ENCODE results near the gene SCRN1.

The SCRN1 gene

GRCh38 chr7:29914180-29914579, 75.4 kb downstream of the SCRN1 start:
- Histone ChIP-seq H3K14ac (ENCODE audit: low read length) (no peak overlapping the region), H4K8ac (ENCODE audit: low read depth, low read length) (no peak overlapping the region), H3K4ac (ENCODE audit: low read length) (no peak overlapping the region), H3K36me3 (replicated peaks in 1 of 2; ENCODE audit: control insufficient read depth in 2 of 2, insufficient read depth in 2 of 2, low read length in 2 of 2) (peaks cover 0 to 12% of the 10 kb centered on the region in 2 donors), H3K9me3 (replicated peaks in 1 of 2; ENCODE audit: control insufficient read depth in 2 of 2, insufficient read depth in 1 of 2, low read depth in 1 of 2, low read length in 2 of 2) (no peaks in the 10 kb centered on the region), H3K18ac (ENCODE audit: low read length) (no peak overlapping the region), H2BK15ac (ENCODE audit: low read length) (no peak overlapping the region), H2BK5ac (ENCODE audit: low read length) (no peak overlapping the region), H4K91ac (ENCODE audit: low read depth, low read length, poor library complexity) (no peak overlapping the region), H2AFZ (ENCODE audit: low read length) (no peak overlapping the region), H3K4me2 (ENCODE audit: insufficient read depth, low read length, poor library complexity, severe bottlenecking) (no peak overlapping the region), H2AK5ac (ENCODE audit: low read depth, low read length) (no peak overlapping the region), H2BK120ac (ENCODE audit: low read depth, low read length) (no peak overlapping the region), H3K4me1 (ENCODE audit: control insufficient read depth in 2 of 2, insufficient read depth in 1 of 2, low read depth in 1 of 2, low read length in 2 of 2) (no peaks in the 10 kb centered on the region), H3K23ac (ENCODE audit: low read depth, low read length, poor library complexity) (no peak overlapping the region), H3K79me1 (ENCODE audit: low read depth, low read length) (no peaks in the 10 kb centered on the region), H3K4me3 (ENCODE audit: low read length in 2 of 2) (no peak overlapping the region), H3K27ac (replicated peaks; ENCODE audit: low read length) (no peak overlapping the region), H2BK12ac (ENCODE audit: low read length) (no peak overlapping the region), H3K27me3 (ENCODE audit: control insufficient read depth in 3 of 3, insufficient read depth in 3 of 3, low read depth in 1 of 3, low read length in 3 of 3) (no peaks in the 10 kb centered on the region), H3K9ac (ENCODE audit: low read depth, low read length, poor library complexity) (no peak overlapping the region)
- no peak for DNase-seq (ENCODE audit: low spot score)
- no CpG with 5 or more reads among the region's 4 CpGs for WGBS, 2 donors (ENCODE audit: extremely low coverage in 2 of 2, insufficient read length in 2 of 2, insufficient replicate concordance in 1 of 2)

GRCh38 chr7:29906200-29907022, 83.2 kb downstream of the SCRN1 start:
- Histone ChIP-seq H3K4me2 (ENCODE audit: insufficient read depth, low read length, poor library complexity, severe bottlenecking) (no peak overlapping the region), H3K14ac (ENCODE audit: low read length) (no peak overlapping the region), H3K79me1 (ENCODE audit: low read depth, low read length) (no peaks in the 10 kb centered on the region), H3K18ac (ENCODE audit: low read length) (no peak overlapping the region), H3K27me3 (ENCODE audit: control insufficient read depth in 3 of 3, insufficient read depth in 3 of 3, low read depth in 1 of 3, low read length in 3 of 3) (no peaks in the 10 kb centered on the region), H3K4me3 (ENCODE audit: low read length in 2 of 2) (no peak overlapping the region), H3K9ac (ENCODE audit: low read depth, low read length, poor library complexity) (no peak overlapping the region), H3K23ac (ENCODE audit: low read depth, low read length, poor library complexity) (no peak overlapping the region), H3K4me1 (ENCODE audit: control insufficient read depth in 2 of 2, insufficient read depth in 1 of 2, low read depth in 1 of 2, low read length in 2 of 2) (no peaks in the 10 kb centered on the region), H3K4ac (ENCODE audit: low read length) (no peak overlapping the region), H4K8ac (ENCODE audit: low read depth, low read length) (no peak overlapping the region), H2BK12ac (ENCODE audit: low read length) (no peak overlapping the region), H2BK5ac (ENCODE audit: low read length) (no peak overlapping the region), H2AK5ac (ENCODE audit: low read depth, low read length) (no peak overlapping the region), H2AFZ (ENCODE audit: low read length) (no peak overlapping the region), H4K91ac (ENCODE audit: low read depth, low read length, poor library complexity) (no peak overlapping the region), H2BK15ac (ENCODE audit: low read length) (no peak overlapping the region), H3K36me3 (replicated peaks in 1 of 2; ENCODE audit: control insufficient read depth in 2 of 2, insufficient read depth in 2 of 2, low read length in 2 of 2) (peaks cover 0 to 10% of the 10 kb centered on the region in 2 donors), H3K27ac (replicated peaks; ENCODE audit: low read length) (no peak overlapping the region), H2BK120ac (ENCODE audit: low read depth, low read length) (no peak overlapping the region), H3K9me3 (replicated peaks in 1 of 2; ENCODE audit: control insufficient read depth in 2 of 2, insufficient read depth in 1 of 2, low read depth in 1 of 2, low read length in 2 of 2) (peaks cover 8 to 19% of the 10 kb centered on the region in 2 donors)
- DNase-seq (ENCODE audit: low spot score) = no peak
- WGBS, 2 donors (ENCODE audit: extremely low coverage in 2 of 2, insufficient read length in 2 of 2, insufficient replicate concordance in 1 of 2) = no CpG with 5 or more reads among the region's 3 CpGs

GRCh38 chr7:29900745-29901144, 88.9 kb downstream of the SCRN1 start:
- no peak overlapping the region for H3K4me2 ChIP-seq (ENCODE audit: insufficient read depth, low read length, poor library complexity, severe bottlenecking)
- no peak for DNase-seq (ENCODE audit: low spot score)

DNA sequence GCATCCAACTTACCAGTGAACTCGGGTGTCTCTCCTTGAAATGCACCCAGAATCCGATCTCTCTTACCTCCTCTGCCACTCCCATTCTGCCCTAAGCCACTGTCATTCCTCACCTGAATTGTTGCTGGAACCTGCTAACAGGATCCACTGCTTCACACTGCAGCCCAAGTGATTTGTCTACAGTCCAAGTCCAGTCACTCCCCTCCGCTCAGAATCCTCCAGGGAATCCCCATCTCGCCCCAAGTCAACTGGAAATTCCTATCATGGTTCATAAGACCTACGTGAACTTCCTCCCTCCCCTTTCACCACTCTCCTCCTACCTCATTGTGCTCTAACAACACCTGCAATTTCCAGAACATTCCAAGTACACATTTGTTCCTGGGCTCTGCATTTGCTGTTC, 91.3 kb downstream of the SCRN1 start:
- H2BK12ac ChIP-seq (ENCODE audit: low read length) = no peak overlapping the region
- no peak overlapping the region for H3K14ac ChIP-seq (ENCODE audit: low read length)
- H3K4me3 ChIP-seq (ENCODE audit: low read length in 2 of 2) = no peak overlapping the region
- no peak overlapping the region for H4K91ac ChIP-seq (ENCODE audit: low read depth, low read length, poor library complexity)
- no peak overlapping the region for H2BK120ac ChIP-seq (ENCODE audit: low read depth, low read length)
- H3K9ac ChIP-seq (ENCODE audit: low read depth, low read length, poor library complexity) = no peak overlapping the region
- no peak overlapping the region for H2BK5ac ChIP-seq (ENCODE audit: low read length)
- H3K27ac ChIP-seq (replicated peaks; ENCODE audit: low read length) = no peak overlapping the region
- H2AFZ ChIP-seq (ENCODE audit: low read length) = no peak overlapping the region
- H3K79me1 ChIP-seq (ENCODE audit: low read depth, low read length) = no peaks in the 10 kb centered on the region
- no peaks in the 10 kb centered on the region for H3K4me1 ChIP-seq (ENCODE audit: control insufficient read depth in 2 of 2, insufficient read depth in 1 of 2, low read depth in 1 of 2, low read length in 2 of 2)
- no peak overlapping the region for H3K18ac ChIP-seq (ENCODE audit: low read length)
- H3K27me3 ChIP-seq (ENCODE audit: control insufficient read depth in 3 of 3, insufficient read depth in 3 of 3, low read depth in 1 of 3, low read length in 3 of 3) = no peaks in the 10 kb centered on the region
- no peak overlapping the region for H4K8ac ChIP-seq (ENCODE audit: low read depth, low read length)
- no CpG with 5 or more reads among the region's 5 CpGs for WGBS, 2 donors (ENCODE audit: extremely low coverage in 2 of 2, insufficient read length in 2 of 2, insufficient replicate concordance in 1 of 2)
- no peak overlapping the region for H2AK5ac ChIP-seq (ENCODE audit: low read depth, low read length)
- DNase-seq (ENCODE audit: low spot score) = no peak
- H3K36me3 ChIP-seq (replicated peaks in 1 of 2; ENCODE audit: control insufficient read depth in 2 of 2, insufficient read depth in 2 of 2, low read length in 2 of 2) = peaks cover 0 to 6% of the 10 kb centered on the region in 2 donors
- no peak overlapping the region for H3K4me2 ChIP-seq (ENCODE audit: insufficient read depth, low read length, poor library complexity, severe bottlenecking)
- H3K23ac ChIP-seq (ENCODE audit: low read depth, low read length, poor library complexity) = no peak overlapping the region
- no peak overlapping the region for H2BK15ac ChIP-seq (ENCODE audit: low read length)
- no peaks in the 10 kb centered on the region for H3K9me3 ChIP-seq (replicated peaks in 1 of 2; ENCODE audit: control insufficient read depth in 2 of 2, insufficient read depth in 1 of 2, low read depth in 1 of 2, low read length in 2 of 2)
- no peak overlapping the region for H3K4ac ChIP-seq (ENCODE audit: low read length)

More at GRCh38 chr7:29900745-29901144, 88.9 kb downstream of the SCRN1 start:
- Histone ChIP-seq H3K27me3 (ENCODE audit: control insufficient read depth in 3 of 3, insufficient read depth in 3 of 3, low read depth in 1 of 3, low read length in 3 of 3) (no peaks in the 10 kb centered on the region), H2BK15ac (ENCODE audit: low read length) (no peak overlapping the region), H3K79me1 (ENCODE audit: low read depth, low read length) (no peaks in the 10 kb centered on the region), H3K9ac (ENCODE audit: low read depth, low read length, poor library complexity) (no peak overlapping the region), H3K4me3 (ENCODE audit: low read length in 2 of 2) (no peak overlapping the region), H4K8ac (ENCODE audit: low read depth, low read length) (no peak overlapping the region), H2BK5ac (ENCODE audit: low read length) (no peak overlapping the region), H3K4me1 (ENCODE audit: control insufficient read depth in 2 of 2, insufficient read depth in 1 of 2, low read depth in 1 of 2, low read length in 2 of 2) (no peaks in the 10 kb centered on the region), H3K14ac (ENCODE audit: low read length) (no peak overlapping the region), H3K4ac (ENCODE audit: low read length) (no peak overlapping the region), H3K36me3 (replicated peaks in 1 of 2; ENCODE audit: control insufficient read depth in 2 of 2, insufficient read depth in 2 of 2, low read length in 2 of 2) (peaks cover 0 to 14% of the 10 kb centered on the region in 2 donors), H3K23ac (ENCODE audit: low read depth, low read length, poor library complexity) (no peak overlapping the region), H2AFZ (ENCODE audit: low read length) (no peak overlapping the region), H2BK120ac (ENCODE audit: low read depth, low read length) (no peak overlapping the region), H3K9me3 (replicated peaks in 1 of 2; ENCODE audit: control insufficient read depth in 2 of 2, insufficient read depth in 1 of 2, low read depth in 1 of 2, low read length in 2 of 2) (peaks cover 5 to 6% of the 10 kb centered on the region in 2 donors), H2AK5ac (ENCODE audit: low read depth, low read length) (no peak overlapping the region), H2BK12ac (ENCODE audit: low read length) (no peak overlapping the region), H3K18ac (ENCODE audit: low read length) (no peak overlapping the region), H3K27ac (replicated peaks; ENCODE audit: low read length) (no peak overlapping the region), H4K91ac (ENCODE audit: low read depth, low read length, poor library complexity) (no peak overlapping the region)
- WGBS, 2 donors (ENCODE audit: extremely low coverage in 2 of 2, insufficient read length in 2 of 2, insufficient replicate concordance in 1 of 2) = no CpG with 5 or more reads among the region's 1 CpG

All from neuronal stem cell (in vitro differentiated cells).